ENCODE data around the gene SLC24A1.

Gene SLC24A1

GRCh38 chr15:65598468-65598867 lies 23.3 kb upstream of the SLC24A1 start:
- H3K36me3 ChIP-seq (replicated peaks) = peaks cover 44% of the 10 kb centered on the region
- H3K4me3 ChIP-seq (ENCODE audit: low read depth, low read length) = no peak overlapping the region
- TF ChIP-seq CTCF (IDR thresholded peaks at IDR 0.05; ENCODE audit: low read depth, low read length, missing control alignments) = no peak
- in situ Hi-C loops (cut with HindIII; ENCODE audit: low pct_ligation_motif_present, low sequenced_read_pairs) = no loop called here
- no peak for DNase-seq
- H3K27ac ChIP-seq = no peak overlapping the region
- H3K27me3 ChIP-seq (replicated peaks) = no peaks in the 10 kb centered on the region

GRCh38 chr15:65599677-65600076 lies 22.1 kb upstream of the SLC24A1 start:
- H3K36me3 ChIP-seq (replicated peaks) = peaks cover 41% of the 10 kb centered on the region
- DNase-seq = no peak
- in situ Hi-C loops (cut with HindIII; ENCODE audit: low pct_ligation_motif_present, low sequenced_read_pairs) = no loop called here
- no peaks in the 10 kb centered on the region for H3K27me3 ChIP-seq (replicated peaks)
- H3K4me3 ChIP-seq (ENCODE audit: low read depth, low read length) = no peak overlapping the region
- TF ChIP-seq CTCF (IDR thresholded peaks at IDR 0.05; ENCODE audit: low read depth, low read length, missing control alignments) = no peak
- no peak overlapping the region for H3K27ac ChIP-seq

GRCh38 chr15:65603134-65603533 lies 18.6 kb upstream of the SLC24A1 start:
- in situ Hi-C loops (cut with HindIII; ENCODE audit: low pct_ligation_motif_present, low sequenced_read_pairs) = no loop called here
- H3K27ac ChIP-seq = no peak overlapping the region
- no peak for TF ChIP-seq CTCF (IDR thresholded peaks at IDR 0.05; ENCODE audit: low read depth, low read length, missing control alignments)
- H3K36me3 ChIP-seq (replicated peaks) = peaks cover 18% of the 10 kb centered on the region
- no peak overlapping the region for H3K4me3 ChIP-seq (ENCODE audit: low read depth, low read length)
- H3K27me3 ChIP-seq (replicated peaks) = no peaks in the 10 kb centered on the region
- DNase-seq = no peak

- in situ Hi-C loops (cut with HindIII; ENCODE audit: low pct_ligation_motif_present, low sequenced_read_pairs) = no loop called here
- Histone ChIP-seq H3K27ac (no peak overlapping the region), H3K36me3 (replicated peaks) (peaks cover 16% of the 10 kb centered on the region), H3K4me3 (ENCODE audit: low read depth, low read length) (no peak overlapping the region), H3K27me3 (replicated peaks) (no peaks in the 10 kb centered on the region)
- no peak for DNase-seq
- TF ChIP-seq CTCF (IDR thresholded peaks at IDR 0.05; ENCODE audit: low read depth, low read length, missing control alignments) = no peak
Observed at GRCh38 chr15:65603559-65603958, 18.2 kb upstream of the SLC24A1 start.

- Histone ChIP-seq H3K36me3 (replicated peaks) (no peaks in the 10 kb centered on the region), H3K27ac (peak within 1 kb of the TSS; percentile 88), H3K4me3 (ENCODE audit: low read depth, low read length) (peak within 1 kb of the TSS; percentile 88), H3K27me3 (replicated peaks) (no peaks in the 10 kb centered on the region)
- TF ChIP-seq CTCF (IDR thresholded peaks at IDR 0.05; ENCODE audit: low read depth, low read length, missing control alignments) = peak; percentile 62
- DNase-seq = peak; percentile 95
- in situ Hi-C loops (cut with HindIII; ENCODE audit: low pct_ligation_motif_present, low sequenced_read_pairs) = no loop called here
Observed at GRCh38 chr15:65610871-65611718, 10.6 kb upstream of the SLC24A1 start, which contains the start of gene INTS14. INTS14 (minus strand) TSS chr15:65611131; CDS start chr15:65607380, 3,751 bp downstream.

All from brain microvascular endothelial cell (primary cell).